Activated B cell treated with CpG ODN at 0.5 μM for 24 hours (primary cell): Measurements from ENCODE around the gene HOXB3. TPM values are rescaled to one million over a fixed set of nuclear protein-coding genes. Genes with fewer than 3 reads are reported as not detected.

Experiments used
- ATAC-seq: fragments of 200-7000 bp; cut with Tn5 transposase; one replicate; pipeline ENCODE4 v1.10.0; 2021; ENCODE audit warnings: low read depth, mild to moderate bottlenecking, moderate library complexity
- CTCF ChIA-PET: fragments of 350-600 bp; sonication (Branson Sonifier 250); formaldehyde crosslinking; loops from one replicate; lab custom pipeline; 2021; ENCODE audit warnings: antibody characterized with exemption; lab: Charles Lee
- POLR2A ChIA-PET: fragments of 350-600 bp; sonication (Branson Sonifier 250); formaldehyde crosslinking; loops from one replicate; lab custom pipeline; 2021; ENCODE audit warnings: antibody characterized with exemption; lab: Charles Lee
- DNase-seq: peaks from one replicate; pipeline ENCODE4 v3.0.0; 2022
- H3K27ac Mint-ChIP-seq: one replicate; pipeline ENCODE4 v1.8.0; 2020; ENCODE audit warnings: mixed read lengths
- H3K27me3 Mint-ChIP-seq: one replicate; pipeline ENCODE4 v1.8.0; 2021; ENCODE audit warnings: mixed read lengths
- H3K36me3 Mint-ChIP-seq: one replicate; pipeline ENCODE4 v1.8.0; 2021; ENCODE audit warnings: low read depth, mixed read lengths
- H3K4me1 Mint-ChIP-seq: one replicate; pipeline ENCODE4 v1.8.0; 2021; ENCODE audit warnings: mixed read lengths
- H3K4me3 Mint-ChIP-seq: one replicate; pipeline ENCODE4 v1.8.0; 2020; ENCODE audit warnings: mild to moderate bottlenecking, mixed read lengths
- H3K9me3 Mint-ChIP-seq: one replicate; pipeline ENCODE4 v1.8.0; 2020; ENCODE audit warnings: mixed read lengths
- CTCF ChIP-seq: fragments of 200-600 bp; IDR thresholded peaks from one replicate; pipeline ENCODE4 v1.8.0; 2022; ENCODE audit warnings: antibody characterized with exemption, mild to moderate bottlenecking
- intact Hi-C: fragments of 100-400 bp; cut with micrococcal nuclease; formaldehyde crosslinking; loops from one replicate; pipeline ENCODE4 v1.15.1; 2024
- total RNA-seq: library from RNA; stranded (reverse); gene quantifications from 2 replicates; pipeline ENCODE4 v1.2.3, GENCODE V29; 2022

HOXB3 gene
- total RNA-seq, 1 donor from 2014 or later = 2.6 TPM

DNA sequence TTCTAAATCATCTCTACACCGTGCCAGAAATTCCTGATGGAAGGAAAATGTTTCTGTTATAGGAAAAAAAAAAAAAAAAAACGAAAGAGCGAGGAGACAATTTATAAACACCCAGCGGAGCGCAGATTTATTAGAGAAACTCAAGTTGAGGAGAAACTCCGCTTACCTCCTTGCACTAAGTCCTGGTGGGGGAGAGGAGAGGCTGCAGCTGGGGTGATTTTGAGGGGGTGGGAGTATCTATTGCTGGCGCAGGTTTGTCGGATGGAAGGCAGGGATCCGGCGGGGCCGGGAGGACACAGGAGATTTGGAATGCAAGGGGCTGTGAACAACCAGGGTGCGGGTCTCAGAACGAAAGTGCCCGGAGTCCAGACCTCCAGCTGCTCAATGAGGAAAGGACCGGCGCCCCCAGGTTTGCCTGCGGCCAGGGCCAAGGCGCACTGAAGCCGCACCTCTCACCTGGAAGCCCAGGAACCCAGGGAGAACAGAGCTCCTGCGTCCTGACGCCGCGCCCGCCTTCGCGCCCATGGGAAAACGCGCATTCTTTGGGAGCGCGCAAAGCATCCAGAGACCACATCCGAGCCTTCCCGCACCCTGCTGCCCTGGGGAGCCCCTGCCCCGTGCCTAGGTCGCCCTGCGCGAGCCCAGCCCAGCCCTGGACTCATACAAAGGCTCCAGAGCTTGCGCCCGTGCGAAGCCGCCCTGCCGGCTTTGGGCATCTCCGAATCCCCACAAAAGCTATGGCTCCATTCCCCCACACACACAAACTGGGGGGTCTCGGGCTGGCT is 27.6 kb upstream of the HOXB3 start:
- CTCF ChIA-PET = interaction anchor here (1.0 to 4.0 kb wide), 15 partner anchors 8 to 592 kb away, joined by 3 to 29 read pairs (median 7); partner anchors contain the start of genes HOXB3, HOXB5 and HOXB9
- Mint-ChIP-seq H3K9me3 (no peaks in the 10 kb centered on the region), H3K36me3 (no peaks in the 10 kb centered on the region), H3K27me3 (peaks cover 71% of the 10 kb centered on the region), H3K4me3 (no peak overlapping the region), H3K4me1 (peaks cover 31% of the 10 kb centered on the region), H3K27ac (no peak overlapping the region)
- intact Hi-C loops = loop anchor here (1.0 to 10.0 kb wide), 8 partner anchors 281 to 773 kb away; partner anchors contain the start of genes IGF2BP1 and SCRN2
- DNase-seq (no peak), ATAC-seq (no peak)
- no peak for TF ChIP-seq CTCF
- POLR2A ChIA-PET = interaction anchor here (1.0 kb wide), 3 partner anchors 19 to 310 kb away, joined by 3 to 5 read pairs (median 4); no protein-coding TSS in a partner anchor

DNA sequence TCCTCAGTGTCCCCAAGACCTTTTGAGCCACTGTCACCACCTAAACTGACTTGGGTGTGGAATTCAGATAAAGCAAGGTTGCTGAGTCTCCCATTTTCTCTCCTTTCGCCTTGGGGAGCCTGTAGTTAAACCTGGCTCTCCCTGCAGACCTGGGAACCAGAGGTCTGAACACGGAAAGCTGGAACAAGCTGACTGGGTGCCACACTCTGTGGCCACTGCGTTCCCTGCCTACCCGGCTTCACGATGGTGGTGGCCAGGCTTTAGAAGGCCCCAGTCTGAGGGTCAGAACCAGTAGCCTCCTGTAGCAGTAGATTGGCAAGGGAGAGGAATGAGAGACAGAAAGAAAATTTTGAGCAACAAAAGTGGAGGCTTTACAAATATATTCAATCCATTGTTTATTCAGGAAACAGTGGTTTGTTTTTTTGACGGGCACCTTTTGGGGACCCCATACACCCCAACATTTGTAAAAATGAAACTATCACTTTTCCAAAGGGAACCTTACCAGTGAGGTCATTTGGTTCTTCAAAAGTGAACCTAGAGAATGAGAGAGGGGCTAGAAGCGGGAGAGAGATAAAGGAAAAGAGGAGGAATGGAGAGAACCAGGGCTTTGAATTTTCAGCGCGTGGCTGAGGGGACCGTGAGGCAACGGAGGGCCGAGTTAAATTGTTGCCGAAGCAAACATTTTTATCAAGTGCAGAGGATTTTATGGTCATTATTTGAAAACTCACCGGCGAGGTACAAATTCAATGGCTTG is 26.9 kb upstream of the HOXB3 start:
- Mint-ChIP-seq H3K36me3 (no peaks in the 10 kb centered on the region), H3K4me3 (no peak overlapping the region), H3K4me1 (peaks cover 37% of the 10 kb centered on the region), H3K9me3 (no peaks in the 10 kb centered on the region), H3K27ac (no peak overlapping the region), H3K27me3 (peaks cover 67% of the 10 kb centered on the region)
- ChIA-PET POLR2A (no interaction called here), CTCF (interaction anchor here (1.0 to 3.8 kb wide), 6 partner anchors 9 to 591 kb away, joined by 3 to 29 read pairs (median 6); partner anchors contain the start of genes HOXB5 and HOXB9)
- no peak for DNase-seq
- no peak for TF ChIP-seq CTCF
- intact Hi-C loops = loop anchor here (10.0 kb wide), 2 partner anchors 378 to 772 kb away; partner anchors contain the start of genes IGF2BP1 and SCRN2
- ATAC-seq = no peak

DNA sequence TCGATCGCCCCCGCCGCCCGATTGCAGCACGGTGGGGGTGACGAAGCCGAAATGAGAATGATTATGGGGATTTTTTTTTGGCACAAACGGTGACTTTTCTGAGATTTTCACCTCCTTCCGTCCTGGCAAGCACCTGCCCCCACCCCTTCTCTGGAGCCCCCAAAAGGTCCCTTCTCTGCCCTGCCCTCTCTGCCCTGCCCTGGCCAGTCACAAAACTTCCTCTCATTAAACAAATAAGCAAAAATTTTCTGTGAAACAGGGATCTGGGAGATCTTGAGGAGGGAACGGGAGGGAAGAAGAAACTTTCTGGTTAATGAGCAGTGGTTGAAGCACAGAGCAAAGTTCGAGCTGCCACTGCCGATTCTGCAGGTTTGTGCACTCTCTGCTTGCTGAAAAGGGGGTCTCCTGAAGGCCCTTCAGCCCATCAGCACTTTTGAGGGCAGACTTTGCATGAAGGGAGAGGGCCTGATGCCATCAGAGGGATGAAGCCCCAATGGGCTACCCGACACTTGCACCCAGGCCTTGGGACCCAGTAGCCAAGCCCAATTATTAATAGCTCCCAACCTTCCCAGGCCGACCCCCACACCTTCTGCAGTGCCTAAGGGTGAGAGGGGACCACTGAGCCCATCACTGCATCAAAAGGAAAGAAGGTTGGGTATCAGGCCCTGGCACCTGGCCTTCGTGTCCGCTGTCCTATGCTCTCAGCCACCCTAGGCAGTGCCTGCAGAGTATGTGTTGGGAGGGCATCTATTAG is 26.1 kb upstream of the HOXB3 start:
- TF ChIP-seq CTCF = no peak
- H3K4me3 Mint-ChIP-seq = no peak overlapping the region
- ChIA-PET CTCF (interaction anchor here (1.0 to 1.4 kb wide), 5 partner anchors 17 to 353 kb away, joined by 3 to 4 read pairs (median 3); no protein-coding TSS in a partner anchor), POLR2A (no interaction called here)
- intact Hi-C loops = loop anchor here (10.0 kb wide), 2 partner anchors 379 to 771 kb away; partner anchors contain the start of genes IGF2BP1 and SCRN2
- ATAC-seq (no peak), DNase-seq (no peak)
- peaks cover 62% of the 10 kb centered on the region for H3K27me3 Mint-ChIP-seq
- H3K4me1 Mint-ChIP-seq = peaks cover 44% of the 10 kb centered on the region
- peaks cover 2% of the 10 kb centered on the region for H3K36me3 Mint-ChIP-seq
- no peak overlapping the region for H3K27ac Mint-ChIP-seq
- H3K9me3 Mint-ChIP-seq = no peaks in the 10 kb centered on the region

GRCh38 chr17:48615047-48615962 is 25.3 kb upstream of the HOXB3 start, which contains the start of gene HOXB8:
TSS of gene HOXB8 (minus strand) at chr17:48615292. CDS start at chr17:48614704, 588 bp downstream.
- Mint-ChIP-seq H3K36me3 (peaks cover 7% of the 10 kb centered on the region), H3K4me3 (peak within 1 kb of the TSS; percentile 44), H3K27me3 (peaks cover 57% of the 10 kb centered on the region), H3K4me1 (peaks cover 50% of the 10 kb centered on the region), H3K9me3 (no peaks in the 10 kb centered on the region), H3K27ac (peak within 1 kb of the TSS; percentile 36)
- POLR2A ChIA-PET = interaction anchor here (0.6 to 1.4 kb wide), 3 partner anchors 22 to 293 kb away, joined by 3 to 7 read pairs (median 5); partner anchors contain the start of gene HOXB5
- CTCF ChIA-PET = interaction anchor here (1.0 to 2.7 kb wide), 6 partner anchors 16 to 352 kb away, joined by 3 to 27 read pairs (median 3); partner anchors contain the start of gene HOXB5
- DNase-seq = no peak
- intact Hi-C loops = loop anchor here (10.0 kb wide), 2 partner anchors 379 to 771 kb away; partner anchors contain the start of genes IGF2BP1 and SCRN2
- no peak for ATAC-seq
- no peak for TF ChIP-seq CTCF
